Iris pigment epithelial cell (primary cell): ENCODE results near the gene SDC4.
A peak's percentile ranks its signal among the peaks of the same experiment; 100 is the strongest.

Source experiments
- DNase-seq: peaks from one replicate; pipeline ENCODE4 v3.0.0-alpha.2; 2011; ENCODE audit warnings: low read depth

Gene SDC4

DNA sequence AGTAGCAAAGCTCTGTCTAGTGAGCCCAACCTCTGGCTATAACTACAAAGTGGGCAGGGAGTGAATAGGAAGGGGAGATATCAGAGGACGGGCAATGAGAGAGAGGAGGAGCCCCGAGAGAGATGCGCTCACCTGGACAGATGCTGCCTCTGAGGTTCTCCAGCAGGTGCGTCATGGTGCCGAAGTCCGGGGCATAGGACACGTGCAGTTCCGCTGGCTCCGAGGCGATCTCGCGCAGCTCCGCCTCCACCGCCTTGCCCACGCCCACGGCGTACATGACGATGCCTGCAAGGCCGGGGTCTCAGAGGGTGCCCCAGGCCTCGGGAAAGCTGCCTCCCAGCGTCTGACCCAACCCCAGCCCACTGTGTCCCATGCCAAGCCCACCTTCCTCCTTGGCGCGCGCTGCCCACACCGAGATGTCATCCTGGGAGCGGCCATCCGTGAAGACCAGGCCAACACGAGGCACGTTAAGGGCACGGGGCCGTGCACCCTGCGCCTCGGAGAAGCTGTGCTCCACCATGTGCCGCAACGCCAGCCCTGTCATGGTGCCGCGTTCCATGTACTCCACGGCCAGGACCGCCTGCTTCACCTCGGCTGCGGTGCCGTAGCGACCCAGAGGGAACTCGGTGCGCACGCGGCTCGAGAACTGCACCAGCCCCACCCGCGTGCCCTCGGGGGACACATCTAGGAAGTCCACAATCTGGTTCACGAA lies 50.3 kb downstream of the SDC4 start:
- no peak for DNase-seq

DNA sequence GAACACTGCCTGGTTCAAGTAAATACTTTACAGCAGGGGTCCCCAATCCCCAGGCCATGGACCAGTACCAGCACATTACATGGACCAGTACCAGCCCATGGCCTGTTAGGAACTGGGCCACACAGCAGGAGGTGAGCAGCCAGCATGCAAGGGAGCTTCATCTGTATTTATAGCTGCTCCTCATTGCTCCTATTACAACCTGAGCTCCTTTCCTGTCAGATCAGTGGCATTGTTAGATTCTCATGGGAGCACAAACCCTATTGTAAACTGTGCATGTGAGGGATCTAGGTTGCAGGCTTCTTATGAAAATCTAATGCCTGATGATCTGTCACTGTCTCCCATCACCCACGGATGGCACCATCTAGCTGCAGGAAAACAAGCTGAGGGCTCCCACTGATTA lies 53.6 kb downstream of the SDC4 start:
- DNase-seq: no peak

DNA sequence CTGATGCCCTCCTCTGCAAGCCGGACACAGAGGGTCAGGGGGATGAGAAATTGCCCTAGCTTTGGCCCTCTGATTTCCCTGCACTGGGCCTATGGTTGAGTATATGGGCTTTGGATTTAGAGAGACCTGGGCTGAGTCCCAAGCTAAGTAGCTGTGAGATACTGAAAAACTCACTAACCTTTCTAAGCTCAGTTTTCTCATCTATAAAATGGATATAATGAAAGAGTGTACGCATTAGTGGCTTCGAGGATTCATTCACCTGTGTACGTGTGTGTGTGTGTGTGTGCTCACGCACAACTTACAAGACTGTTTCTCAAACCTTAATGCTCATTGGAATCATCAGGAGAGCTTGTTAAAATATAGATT lies 54.2 kb downstream of the SDC4 start:
- no peak for DNase-seq

DNA sequence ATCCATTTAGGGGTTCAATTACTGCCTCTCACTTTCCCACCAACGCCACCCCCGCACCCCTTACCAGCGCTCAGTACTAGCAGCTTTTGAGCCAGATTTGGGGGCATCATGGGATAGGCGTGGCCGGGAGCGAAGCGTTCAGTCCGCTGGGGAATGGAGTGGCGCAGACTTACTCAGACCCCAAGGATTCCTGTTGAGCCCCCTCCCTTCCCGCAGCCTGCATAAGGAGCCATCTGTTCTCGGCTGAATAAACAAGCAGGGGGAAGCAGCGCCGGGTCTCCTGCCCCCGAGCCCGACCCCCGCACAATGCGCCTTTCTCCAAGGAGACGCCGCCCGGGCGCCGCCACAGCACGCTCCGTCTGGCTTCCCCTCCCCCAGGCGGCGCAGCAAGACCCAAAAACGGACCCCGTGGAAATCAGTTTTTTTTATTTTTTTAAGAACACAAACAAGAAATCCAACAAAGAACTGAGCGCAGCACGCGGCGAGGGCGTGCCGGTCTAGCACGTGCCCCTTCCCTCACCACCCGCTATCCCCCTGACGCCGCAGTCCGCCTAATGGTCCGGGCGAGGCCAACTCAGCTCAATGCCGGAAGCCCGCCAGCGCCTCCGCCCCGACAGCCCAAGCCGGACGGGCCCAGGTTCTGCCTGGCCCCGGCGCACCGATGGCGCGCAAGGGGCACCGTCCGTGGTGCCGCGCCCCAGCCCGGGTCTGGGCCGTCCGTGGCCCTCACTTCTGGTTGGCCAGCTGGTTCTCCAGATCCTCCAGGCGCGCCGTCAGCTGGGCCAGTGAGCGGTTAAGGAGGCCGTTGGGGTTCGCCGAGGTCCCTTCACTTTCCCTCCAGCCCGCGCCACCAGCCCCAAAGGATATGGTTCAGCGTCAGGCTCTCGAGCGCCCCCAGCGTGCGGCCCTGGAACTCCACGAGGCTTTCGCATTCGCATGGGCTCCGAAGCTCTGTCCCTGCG lies 54.9 kb downstream of the SDC4 start:
- peak; percentile 54 for DNase-seq

DNA sequence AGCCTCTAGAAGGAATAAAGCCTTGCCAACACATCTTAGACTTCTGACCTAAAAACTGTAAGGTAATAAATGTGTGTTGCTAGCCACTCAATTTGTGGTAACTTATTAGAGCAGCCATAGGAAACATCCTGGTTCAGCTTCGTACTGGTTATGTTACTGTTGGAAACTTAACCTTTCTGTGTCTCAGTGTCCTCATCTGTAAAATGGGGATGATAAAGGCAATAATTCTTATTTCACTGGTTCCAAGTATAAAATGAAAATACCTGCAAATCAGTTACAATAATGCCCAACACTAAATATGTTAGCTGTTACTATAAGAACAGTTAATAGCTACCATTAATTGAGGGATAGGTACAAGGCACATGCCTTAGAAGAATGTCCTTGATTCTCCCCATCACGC lies 55.9 kb downstream of the SDC4 start:
- no peak for DNase-seq

DNA sequence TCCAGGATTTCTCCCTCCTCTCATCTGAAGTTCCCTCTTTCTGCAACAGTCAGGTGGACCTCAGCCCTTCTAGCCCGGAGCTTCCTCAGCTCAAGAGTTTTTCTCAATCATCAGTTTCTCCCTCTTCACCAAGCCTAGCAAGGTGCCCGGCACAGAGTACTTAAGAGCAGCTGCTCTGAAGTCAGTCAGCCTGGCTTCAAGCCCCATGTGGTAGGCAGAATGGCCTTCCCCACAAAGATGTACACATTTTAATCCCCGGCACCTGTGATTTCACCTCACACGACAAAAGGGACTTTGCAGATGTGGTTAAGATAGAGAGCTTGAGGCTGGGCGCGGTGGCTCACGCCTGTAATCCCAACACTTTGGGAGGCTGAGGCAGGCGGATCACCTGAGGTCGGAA lies 56.7 kb downstream of the SDC4 start:
- DNase-seq: no peak

DNA sequence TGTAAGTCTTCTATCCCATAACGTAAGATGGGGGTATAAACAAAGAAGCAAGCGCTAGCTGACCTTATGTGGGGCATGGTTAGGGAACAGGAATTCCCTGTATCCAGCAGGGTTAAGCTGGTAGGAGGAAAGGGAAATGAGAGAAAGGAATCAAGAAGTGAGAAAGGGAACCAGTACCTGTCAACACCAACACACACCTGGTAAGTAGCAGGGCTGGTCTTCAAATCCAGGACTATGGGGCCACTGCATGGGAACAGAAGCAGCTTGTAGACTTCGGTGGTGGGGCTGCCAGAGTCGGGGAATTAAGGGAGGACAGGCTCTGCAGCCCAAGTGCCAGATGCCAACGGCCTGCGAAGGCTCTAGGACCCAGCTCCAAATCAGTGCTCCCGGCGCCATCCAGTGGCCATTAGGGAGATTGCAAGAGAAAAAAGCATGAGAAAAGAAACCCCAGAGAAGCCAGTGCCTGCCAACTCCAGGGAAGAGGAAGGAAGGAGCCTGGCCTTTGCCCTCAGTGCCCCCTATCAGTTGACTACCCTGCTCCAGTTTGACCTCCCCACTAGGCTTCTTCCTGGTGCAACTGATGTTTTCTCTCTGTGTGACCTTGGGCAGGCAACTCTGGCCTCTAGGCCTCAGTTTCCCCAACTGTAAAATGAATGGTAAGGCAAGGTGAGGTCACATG lies 57.4 kb downstream of the SDC4 start:
- DNase-seq: peak; percentile 49

DNA sequence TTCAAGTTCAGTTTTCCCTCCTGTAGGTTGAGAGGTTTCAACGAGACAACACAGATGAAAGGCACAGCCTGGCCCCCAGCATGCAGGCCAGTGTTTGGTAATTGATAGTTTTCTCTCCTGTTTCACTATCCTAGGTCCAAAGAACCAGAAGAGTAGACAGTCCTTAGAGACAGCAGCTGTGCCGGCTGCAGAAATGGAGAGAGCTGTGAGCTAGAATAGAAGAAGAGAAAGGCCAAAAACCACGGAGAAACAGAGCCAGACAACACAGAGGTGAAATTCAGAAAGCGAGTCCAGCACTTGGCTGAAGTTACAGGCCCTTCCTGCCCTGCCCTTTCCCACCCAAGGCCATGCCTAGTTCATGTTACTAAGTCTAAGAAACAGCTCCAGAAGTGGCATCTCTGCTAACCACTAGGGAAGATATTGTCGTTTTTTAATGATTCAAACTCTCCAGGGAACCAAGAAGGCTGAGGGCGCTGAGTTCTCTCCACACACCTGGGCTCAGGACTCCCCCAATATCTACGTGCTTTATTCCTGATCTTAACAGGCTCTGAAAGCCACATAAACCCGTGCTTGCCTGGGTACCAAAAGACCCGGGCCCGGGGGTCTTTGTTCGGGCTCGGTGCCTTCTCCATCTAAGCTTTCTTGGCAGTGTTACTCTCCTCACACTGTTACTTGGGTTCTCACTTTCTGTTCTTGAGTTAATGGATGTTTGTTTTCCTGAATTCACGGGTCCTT lies 58.1 kb downstream of the SDC4 start:
- DNase-seq: no peak

DNA sequence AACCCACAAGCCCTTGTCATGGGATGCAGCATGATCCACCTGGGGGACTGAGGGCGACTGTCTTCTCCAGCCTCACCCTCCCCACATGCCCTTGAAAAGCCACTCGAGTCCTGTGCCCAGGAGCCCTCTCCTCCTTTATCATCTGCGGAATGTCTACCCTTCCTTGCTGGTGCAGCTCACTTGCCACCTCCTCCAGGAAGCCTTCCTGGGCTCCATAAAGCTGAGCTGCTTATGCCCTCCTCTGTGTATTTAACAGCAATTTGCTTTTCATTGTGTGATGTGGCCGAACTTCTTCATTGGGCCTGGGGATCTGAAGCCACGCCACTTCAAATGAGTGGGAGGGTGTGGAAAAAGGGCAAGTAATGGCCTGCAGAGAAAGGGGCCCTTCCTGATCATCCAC lies 59.4 kb downstream of the SDC4 start:
- no peak for DNase-seq

DNA sequence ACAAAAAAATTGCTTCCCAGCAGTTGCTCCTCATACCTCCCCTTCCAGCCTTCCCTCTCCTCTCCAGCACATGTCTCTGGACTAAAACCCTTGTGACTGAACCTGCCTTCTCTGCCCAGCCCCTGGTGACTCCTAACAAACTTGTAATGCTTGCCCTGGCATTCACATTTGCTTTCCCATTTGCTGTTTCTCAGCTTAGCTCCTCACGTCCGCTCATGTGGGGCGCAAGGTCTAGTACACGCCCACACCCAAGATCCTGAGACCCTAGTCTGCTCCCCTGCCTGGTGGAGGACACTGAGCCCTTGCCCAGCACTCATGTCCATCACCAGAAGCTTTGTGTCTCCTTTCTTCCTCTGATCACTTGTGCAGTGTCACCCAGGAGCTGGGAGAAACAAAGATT lies 59.8 kb downstream of the SDC4 start:
- DNase-seq: no peak

DNA sequence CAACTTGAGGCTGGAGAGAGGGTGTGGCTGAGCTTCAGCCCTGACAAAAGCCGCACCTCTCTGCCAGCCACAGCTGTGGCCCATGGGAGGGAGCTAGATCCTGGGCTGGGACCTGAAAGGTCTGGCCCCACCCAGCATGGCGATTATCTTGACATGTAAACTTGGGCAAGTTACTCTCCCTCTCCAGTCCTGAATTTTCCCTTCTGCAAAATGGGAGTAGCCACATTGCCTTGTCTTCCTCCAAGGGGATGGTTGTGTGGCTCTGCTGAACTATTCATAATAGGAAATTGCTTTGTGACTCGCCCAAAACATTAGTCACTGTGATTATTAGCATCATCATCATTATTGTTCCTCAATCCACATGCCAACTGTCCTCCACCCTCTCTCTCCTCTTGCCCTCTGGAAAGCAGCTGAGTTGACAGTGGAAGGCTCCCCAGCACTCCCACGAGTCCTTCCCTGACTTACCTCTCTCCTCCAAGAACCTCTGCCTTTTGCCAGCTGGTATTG lies 64.6 kb downstream of the SDC4 start:
- no peak for DNase-seq

DNA sequence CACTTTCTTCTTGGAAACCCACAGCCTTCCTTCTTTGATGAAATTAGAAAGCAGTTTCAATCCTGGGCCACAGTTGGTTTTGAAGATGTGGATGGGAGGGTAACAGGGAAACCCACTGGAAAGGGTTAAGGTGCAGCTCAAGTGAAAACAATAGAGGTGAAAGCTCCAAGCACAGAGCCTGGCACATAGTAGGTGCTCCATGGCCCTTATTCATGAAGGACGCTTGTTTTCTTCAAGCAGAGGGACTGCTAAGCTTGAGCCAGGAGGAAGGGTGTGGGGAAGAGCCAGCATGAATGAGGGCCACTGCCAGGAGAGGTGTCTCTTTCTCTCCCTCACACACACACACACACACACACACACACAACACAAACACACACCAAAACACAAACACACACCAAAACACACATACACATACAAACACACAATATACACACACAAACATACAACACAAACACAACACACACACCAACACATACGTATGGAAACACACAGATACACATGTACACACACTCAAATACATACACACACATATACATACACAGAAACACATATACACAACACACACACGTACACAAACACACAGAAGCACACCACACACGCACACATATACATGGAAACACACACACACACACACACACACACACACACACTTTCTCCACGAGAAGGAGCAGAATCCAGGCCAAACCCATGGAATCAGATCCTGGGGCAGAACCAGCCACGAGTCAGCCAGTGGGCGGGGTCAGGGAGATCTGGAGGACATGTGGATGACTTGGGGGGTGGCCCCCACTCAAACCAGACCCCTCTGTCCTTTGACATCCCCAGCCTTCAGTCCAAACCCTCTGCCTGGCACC lies 65.3 kb downstream of the SDC4 start:
- DNase-seq: no peak

DNA sequence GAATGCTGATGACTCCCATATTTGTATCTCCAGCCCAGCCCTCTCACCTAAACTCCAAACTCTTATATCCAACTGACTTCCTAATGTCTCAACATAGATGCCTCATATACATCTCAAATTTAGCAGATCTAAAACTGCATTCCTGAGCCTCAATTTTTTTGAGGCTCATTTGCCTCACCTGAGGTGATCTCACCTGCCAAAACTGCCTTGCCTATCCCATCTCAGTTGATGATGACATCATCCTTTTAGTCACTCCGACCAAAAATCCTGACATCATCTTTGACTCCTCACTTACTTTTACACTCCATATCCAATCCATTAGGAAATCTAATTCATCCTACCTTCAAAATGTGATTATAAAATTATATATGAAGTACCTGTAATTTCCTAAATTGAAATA lies 68.2 kb downstream of the SDC4 start:
- no peak for DNase-seq

DNA sequence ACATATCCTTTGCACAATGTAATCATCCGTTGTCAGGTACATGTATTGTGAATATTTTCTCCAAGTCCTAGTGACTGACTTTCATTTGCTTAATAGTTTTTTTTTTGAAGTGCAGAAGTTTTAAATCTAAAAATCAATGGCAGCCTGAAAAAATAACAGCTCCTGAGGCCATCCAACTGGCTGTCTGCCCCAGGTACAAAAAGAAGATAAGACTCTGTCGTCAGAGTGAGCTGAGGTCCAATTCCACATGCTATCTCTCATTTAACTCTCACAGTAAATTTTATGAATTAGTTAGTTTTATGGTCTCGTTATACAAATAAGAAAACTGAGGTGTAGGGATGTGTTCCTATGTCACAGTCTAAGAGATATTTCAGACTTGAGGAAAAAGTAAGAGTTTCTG lies 72.9 kb downstream of the SDC4 start:
- no peak for DNase-seq
